WTC11 (cell line): ENCODE results near the gene ZNF608.

Source experiments
- CTCF ChIP-seq: fragments of 200-600 bp; IDR thresholded peaks from 2 replicates; pipeline ENCODE4 v1.8.0; 2022; ENCODE audit warnings: antibody characterized with exemption
- FOXJ3 ChIP-seq: sonication (generic); formaldehyde crosslinking; IDR thresholded peaks from 2 replicates; pipeline ENCODE4 v1.9.0; 2021; ENCODE audit warnings: missing genetic modification reagents, mild to moderate bottlenecking, borderline replicate concordance
- MAX ChIP-seq: sonication (generic); formaldehyde crosslinking; IDR thresholded peaks from 2 replicates; pipeline ENCODE4 v1.8.0; 2022; ENCODE audit warnings: mild to moderate bottlenecking, missing genetic modification reagents
- MLX ChIP-seq: sonication (generic); formaldehyde crosslinking; IDR thresholded peaks from 2 replicates; pipeline ENCODE4 v1.8.1; 2023; ENCODE audit warnings: mild to moderate bottlenecking, missing genetic modification reagents, moderate library complexity
- NFE2L1 ChIP-seq: sonication (generic); formaldehyde crosslinking; IDR thresholded peaks from 2 replicates; pipeline ENCODE4 v1.8.1; 2023; ENCODE audit warnings: missing genetic modification reagents
- RORB ChIP-seq: fragments of 250-450 bp; sonication (Bioruptor Pico); IDR thresholded peaks from 2 replicates; pipeline ENCODE4 v1.9.0; 2021; ENCODE audit warnings: mild to moderate bottlenecking
- TEAD4 ChIP-seq: sonication (generic); formaldehyde crosslinking; IDR thresholded peaks from 2 replicates; pipeline ENCODE4 v1.8.0; 2022; ENCODE audit warnings: mild to moderate bottlenecking, missing genetic modification reagents
- ZNF232 ChIP-seq: sonication (generic); formaldehyde crosslinking; IDR thresholded peaks from 2 replicates; pipeline ENCODE4 v1.8.0; 2022; ENCODE audit warnings: mild to moderate bottlenecking, missing genetic modification reagents
- ZNF263 ChIP-seq: sonication (generic); formaldehyde crosslinking; IDR thresholded peaks from 2 replicates; pipeline ENCODE4 v1.8.1; 2022; ENCODE audit warnings: low read depth, mild to moderate bottlenecking, moderate library complexity, missing genetic modification reagents
- TF ChIP-seq, protein P1 (sequence below): sonication (generic); formaldehyde crosslinking; IDR thresholded peaks from 2 replicates; pipeline ENCODE4 v1.8.0; 2022; ENCODE audit warnings: mild to moderate bottlenecking, missing genetic modification reagents
- TF ChIP-seq, protein P2 (sequence below): sonication (generic); formaldehyde crosslinking; IDR thresholded peaks from 2 replicates; pipeline ENCODE4 v1.8.1; 2023; ENCODE audit warnings: mild to moderate bottlenecking, missing genetic modification reagents, moderate library complexity
- TF ChIP-seq, protein P3 (sequence below): sonication (generic); formaldehyde crosslinking; conservative IDR thresholded peaks from 2 replicates; pipeline ENCODE4 v1.8.1; 2022; ENCODE audit warnings: mild to moderate bottlenecking, missing genetic modification reagents
- TF ChIP-seq, protein P4 (sequence below): sonication (generic); formaldehyde crosslinking; IDR thresholded peaks from 2 replicates; pipeline ENCODE4 v1.8.0; 2022; ENCODE audit warnings: mild to moderate bottlenecking, missing genetic modification reagents

DNA sequence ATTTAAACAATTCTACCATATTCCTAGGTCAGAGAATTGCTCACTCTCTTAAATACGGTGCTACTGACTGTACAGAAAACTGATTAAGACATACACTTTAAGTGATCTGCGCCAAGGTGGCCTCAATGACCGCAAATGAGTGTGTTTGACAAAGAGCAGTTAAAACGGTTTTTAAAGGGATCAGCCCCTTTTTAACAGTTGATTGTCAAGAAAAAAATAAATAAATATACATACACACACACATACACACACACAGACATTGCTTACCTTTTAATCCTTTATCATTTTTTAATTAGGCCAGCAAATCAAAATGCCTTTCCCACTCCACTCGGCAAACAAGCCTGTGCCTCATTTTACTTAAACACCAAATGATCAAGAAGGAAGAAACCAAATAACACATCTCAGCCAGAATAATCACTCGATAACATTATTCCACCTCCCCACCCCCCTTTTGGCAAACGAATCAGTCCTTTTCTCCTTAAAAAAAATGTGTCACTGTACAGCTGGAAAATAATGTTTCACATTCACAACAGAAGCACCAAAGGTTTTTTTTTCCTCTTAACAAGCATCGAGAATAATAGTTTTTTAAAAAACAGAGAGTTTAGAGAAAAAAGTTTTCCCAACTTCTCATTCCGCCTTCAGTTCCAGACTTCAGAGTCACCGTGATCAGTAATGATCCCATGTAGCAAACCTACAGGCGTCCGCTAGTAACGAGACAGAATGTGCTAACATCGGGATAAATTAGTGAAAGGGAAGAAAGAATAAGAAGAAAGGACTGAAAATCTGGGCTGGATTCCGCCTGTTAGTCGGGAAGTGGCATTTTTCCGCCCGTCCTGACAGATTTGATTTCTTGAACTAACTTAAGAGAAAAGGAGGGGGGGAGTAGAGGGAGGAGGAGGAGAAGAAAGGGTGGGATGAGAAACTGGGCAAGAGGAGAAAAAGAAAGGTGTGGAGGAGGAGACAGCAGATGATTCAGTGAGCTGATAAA, at the start of gene ZNF608:
- no peak for TF ChIP-seq ZNF232 (CRISPR knock-in tag)
- TF ChIP-seq CTCF: no peak
- TF ChIP-seq TEAD4 (CRISPR knock-in tag): no peak
- TF ChIP-seq, protein P1, sequence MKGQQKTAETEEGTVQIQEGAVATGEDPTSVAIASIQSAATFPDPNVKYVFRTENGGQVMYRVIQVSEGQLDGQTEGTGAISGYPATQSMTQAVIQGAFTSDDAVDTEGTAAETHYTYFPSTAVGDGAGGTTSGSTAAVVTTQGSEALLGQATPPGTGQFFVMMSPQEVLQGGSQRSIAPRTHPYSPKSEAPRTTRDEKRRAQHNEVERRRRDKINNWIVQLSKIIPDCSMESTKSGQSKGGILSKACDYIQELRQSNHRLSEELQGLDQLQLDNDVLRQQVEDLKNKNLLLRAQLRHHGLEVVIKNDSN (CRISPR knock-in tag): no peak
- TF ChIP-seq MAX: no peak
- TF ChIP-seq, protein P2, sequence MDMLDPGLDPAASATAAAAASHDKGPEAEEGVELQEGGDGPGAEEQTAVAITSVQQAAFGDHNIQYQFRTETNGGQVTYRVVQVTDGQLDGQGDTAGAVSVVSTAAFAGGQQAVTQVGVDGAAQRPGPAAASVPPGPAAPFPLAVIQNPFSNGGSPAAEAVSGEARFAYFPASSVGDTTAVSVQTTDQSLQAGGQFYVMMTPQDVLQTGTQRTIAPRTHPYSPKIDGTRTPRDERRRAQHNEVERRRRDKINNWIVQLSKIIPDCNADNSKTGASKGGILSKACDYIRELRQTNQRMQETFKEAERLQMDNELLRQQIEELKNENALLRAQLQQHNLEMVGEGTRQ (CRISPR knock-in tag): no peak
- TF ChIP-seq ZNF263 (CRISPR knock-in tag): no peak
- no peak for TF ChIP-seq RORB (CRISPR knock-in tag)
- TF ChIP-seq NFE2L1 (CRISPR knock-in tag): no peak
- TF ChIP-seq, protein P3, sequence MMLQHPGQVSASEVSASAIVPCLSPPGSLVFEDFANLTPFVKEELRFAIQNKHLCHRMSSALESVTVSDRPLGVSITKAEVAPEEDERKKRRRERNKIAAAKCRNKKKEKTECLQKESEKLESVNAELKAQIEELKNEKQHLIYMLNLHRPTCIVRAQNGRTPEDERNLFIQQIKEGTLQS (CRISPR knock-in tag): no peak
- TF ChIP-seq FOXJ3 (CRISPR knock-in tag): no peak
- TF ChIP-seq, protein P4, sequence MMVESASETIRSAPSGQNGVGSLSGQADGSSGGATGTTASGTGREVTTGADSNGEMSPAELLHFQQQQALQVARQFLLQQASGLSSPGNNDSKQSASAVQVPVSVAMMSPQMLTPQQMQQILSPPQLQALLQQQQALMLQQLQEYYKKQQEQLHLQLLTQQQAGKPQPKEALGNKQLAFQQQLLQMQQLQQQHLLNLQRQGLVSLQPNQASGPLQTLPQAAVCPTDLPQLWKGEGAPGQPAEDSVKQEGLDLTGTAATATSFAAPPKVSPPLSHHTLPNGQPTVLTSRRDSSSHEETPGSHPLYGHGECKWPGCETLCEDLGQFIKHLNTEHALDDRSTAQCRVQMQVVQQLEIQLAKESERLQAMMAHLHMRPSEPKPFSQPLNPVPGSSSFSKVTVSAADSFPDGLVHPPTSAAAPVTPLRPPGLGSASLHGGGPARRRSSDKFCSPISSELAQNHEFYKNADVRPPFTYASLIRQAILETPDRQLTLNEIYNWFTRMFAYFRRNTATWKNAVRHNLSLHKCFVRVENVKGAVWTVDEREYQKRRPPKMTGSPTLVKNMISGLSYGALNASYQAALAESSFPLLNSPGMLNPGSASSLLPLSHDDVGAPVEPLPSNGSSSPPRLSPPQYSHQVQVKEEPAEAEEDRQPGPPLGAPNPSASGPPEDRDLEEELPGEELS (CRISPR knock-in tag): no peak
- TF ChIP-seq MLX (CRISPR knock-in tag): no peak
